ENCODE measurements around the gene HSP90AB1.

GRCh38 chr6:44230034-44230675, 16.7 kb upstream of the HSP90AB1 start:
- TF ChIP-seq POLR2A (IDR thresholded peaks at IDR 0.05) (no peak), CTCF (IDR thresholded peaks at IDR 0.05) (no peak)
